Caco-2 (cell line): Measurements from ENCODE around the gene ZEB2. TPM values are rescaled to one million over a fixed set of nuclear protein-coding genes. Genes with fewer than 3 reads are reported as not detected.

ENCODE experiments used
- BruUV-seq: library from RNA; stranded (reverse); fragments of 400-500 nt; replicated peaks from 2 replicates; lab custom pipeline; 2021; lab: Mats Ljungman, UMichigan
- CTCF ChIA-PET: fragments of 300-600 bp; sonication (Branson Sonifier 250); formaldehyde crosslinking; loops from one replicate; lab custom pipeline; 2022; ENCODE audit warnings: antibody characterized with exemption; lab: Charles Lee
- POLR2A ChIA-PET: fragments of 300-600 bp; sonication (Branson Sonifier 250); formaldehyde crosslinking; loops from one replicate; lab custom pipeline; 2022; ENCODE audit warnings: antibody characterized with exemption; lab: Charles Lee
- DNase-seq, 2 experiments: peaks; one replicate each; pipeline versions ENCODE4 v3.0.0 to v3.0.0-alpha.2; 2020 to 2022
- H3K27me3 ChIP-seq: replicated peaks from 2 replicates; pipeline ENCODE4 v1.6.0; 2011; ENCODE audit warnings: low read length; ENCODE audit not compliant: control insufficient read depth, insufficient read depth
- H3K36me3 ChIP-seq: 2 replicates; pipeline ENCODE4 v1.5.1; 2011; ENCODE audit warnings: low read length; ENCODE audit not compliant: control insufficient read depth, insufficient read depth
- H3K4me1 ChIP-seq: fragments of 250-450 bp; sonication (Bioruptor Pico); 2 replicates; pipeline ENCODE4 v1.5.1; 2020; ENCODE audit warnings: mild to moderate bottlenecking
- H3K4me3 ChIP-seq: 2 replicates; pipeline ENCODE4 v1.5.1; 2011; ENCODE audit warnings: low read depth, mild to moderate bottlenecking, control low read depth, low read length
- H3K9me3 ChIP-seq: fragments of 250-450 bp; sonication (Bioruptor Pico); 2 replicates; pipeline ENCODE4 v1.5.1; 2020; ENCODE audit warnings: mild to moderate bottlenecking, moderate library complexity
- H3K27ac Mint-ChIP-seq: one replicate; pipeline ENCODE4 v1.8.0; 2022; ENCODE audit warnings: mixed read lengths; ENCODE audit not compliant: unreplicated experiment
- H3K27me3 Mint-ChIP-seq: one replicate; pipeline ENCODE4 v1.8.0; 2022; ENCODE audit warnings: mixed read lengths; ENCODE audit not compliant: insufficient read depth, unreplicated experiment
- H3K36me3 Mint-ChIP-seq: one replicate; pipeline ENCODE4 v1.8.0; 2022; ENCODE audit warnings: mild to moderate bottlenecking, mixed read lengths; ENCODE audit not compliant: insufficient read depth, unreplicated experiment
- H3K4me1 Mint-ChIP-seq: one replicate; pipeline ENCODE4 v1.8.0; 2022; ENCODE audit warnings: low read depth, mixed read lengths; ENCODE audit not compliant: unreplicated experiment
- H3K4me3 Mint-ChIP-seq: one replicate; pipeline ENCODE4 v1.8.0; 2022; ENCODE audit warnings: mild to moderate bottlenecking, moderate library complexity, mixed read lengths; ENCODE audit not compliant: unreplicated experiment
- H3K9me3 Mint-ChIP-seq: one replicate; pipeline ENCODE4 v1.8.0; 2022; ENCODE audit warnings: mixed read lengths; ENCODE audit not compliant: unreplicated experiment
- CTCF ChIP-seq, 2 experiments: fragments of 200-600 bp in 1 of 2; IDR thresholded peaks; 1 replicate in 1 of 2; 2 replicates in 1 of 2; pipeline versions ENCODE4 v1.5.1 to v1.8.0; 2011 to 2022; ENCODE audit warnings: antibody characterized with exemption in 1 of 2, control low read depth in 1 of 2, inconsistent platforms in 1 of 2, low read depth in 1 of 2, low read length in 1 of 2, mild to moderate bottlenecking in 1 of 2, moderate library complexity in 1 of 2; ENCODE audit not compliant: insufficient read depth in 1 of 2, severe bottlenecking in 1 of 2, unreplicated experiment in 1 of 2
- intact Hi-C: fragments of 100-400 bp; cut with micrococcal nuclease; formaldehyde crosslinking; loops from one replicate; pipeline ENCODE4 v1.10.0; 2022; ENCODE audit not compliant: unreplicated experiment
- total RNA-seq: library from RNA; stranded (reverse); gene quantifications from 2 replicates; pipeline ENCODE4 v1.2.3, GENCODE V29; 2022

ZEB2 gene
- total RNA-seq, 1 experiment from 2014 or later = not detected

DNA sequence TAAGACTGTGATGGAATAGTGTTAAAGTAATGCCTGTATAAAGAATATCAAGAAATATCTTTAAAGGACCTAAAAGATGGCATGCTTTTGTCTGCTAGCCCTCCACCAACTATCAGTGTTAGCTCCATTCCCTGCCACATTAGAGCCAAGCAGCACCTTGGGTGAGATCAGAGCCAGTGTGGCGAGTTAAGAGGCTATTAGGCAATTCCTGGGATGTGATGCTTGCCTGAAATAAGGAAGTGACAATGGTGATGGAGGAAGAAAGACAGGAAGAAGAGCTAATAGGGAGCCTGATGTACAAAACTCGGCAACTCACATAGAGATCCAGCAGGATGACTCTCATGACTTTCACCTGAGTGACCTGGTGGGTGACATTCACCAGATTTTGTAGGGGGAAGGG is 143.5 kb downstream of the ZEB2 start:
- ChIA-PET POLR2A (no interaction called here), CTCF (no interaction called here)
- Mint-ChIP-seq H3K9me3 (no peaks in the 10 kb centered on the region), H3K4me1 (peaks cover 5% of the 10 kb centered on the region), H3K27ac (no peak overlapping the region), H3K36me3 (no peaks in the 10 kb centered on the region), H3K27me3 (peaks cover 14% of the 10 kb centered on the region), H3K4me3 (no peak overlapping the region)
- intact Hi-C loops = no loop called here
- H3K4me3 ChIP-seq = no peak overlapping the region
- no peak for TF ChIP-seq CTCF (IDR thresholded peaks at IDR 0.05; ENCODE audit: insufficient read depth in 1 of 2, low read depth in 1 of 2, low read length in 1 of 2, severe bottlenecking in 1 of 2, unreplicated experiment in 1 of 2)
- H3K36me3 ChIP-seq = no peaks in the 10 kb centered on the region
- H3K9me3 ChIP-seq = no peaks in the 10 kb centered on the region
- H3K27me3 ChIP-seq = no peaks in the 10 kb centered on the region; the same call in 1 of the 2 replicates
- DNase-seq = no peak
- peaks cover 4% of the 10 kb centered on the region; the same call in 1 of the 2 replicates for H3K4me1 ChIP-seq
- BruUV-seq = no TSS peak

DNA sequence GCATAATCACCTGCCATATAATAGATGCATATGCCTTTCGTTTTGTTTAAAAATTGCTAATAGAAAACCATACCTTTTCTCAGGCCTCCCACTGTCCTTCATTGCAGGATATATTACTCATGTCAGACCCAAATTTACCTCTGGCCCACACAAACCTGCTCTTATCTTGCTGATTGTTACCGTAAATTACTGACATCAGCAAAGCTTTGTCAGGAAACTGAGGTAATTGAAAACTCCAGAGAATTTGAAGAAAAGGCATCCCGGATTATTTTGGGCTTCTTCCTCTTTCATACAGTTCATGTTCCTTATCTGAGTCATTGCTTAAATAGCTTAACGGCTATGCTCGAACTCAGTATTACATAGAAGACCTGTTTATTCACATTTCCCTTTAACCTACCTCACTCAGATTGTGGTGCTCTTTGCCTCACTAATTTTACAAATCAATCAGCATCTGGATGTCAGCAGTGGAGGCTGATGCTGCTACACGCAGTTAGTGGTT is 145.7 kb downstream of the ZEB2 start:
- CTCF ChIA-PET = no interaction called here
- Mint-ChIP-seq H3K27me3 (peaks cover 10% of the 10 kb centered on the region), H3K4me1 (peaks cover 14% of the 10 kb centered on the region), H3K4me3 (no peak overlapping the region), H3K36me3 (no peaks in the 10 kb centered on the region), H3K9me3 (no peaks in the 10 kb centered on the region), H3K27ac (no peak overlapping the region)
- H3K27me3 ChIP-seq = no peaks in the 10 kb centered on the region
- POLR2A ChIA-PET = no interaction called here
- no peaks in the 10 kb centered on the region; the same call in 1 of the 2 replicates for H3K9me3 ChIP-seq
- H3K4me3 ChIP-seq = no peak overlapping the region
- no peak for DNase-seq
- no peak for TF ChIP-seq CTCF (IDR thresholded peaks at IDR 0.05; ENCODE audit: insufficient read depth in 1 of 2, low read depth in 1 of 2, low read length in 1 of 2, severe bottlenecking in 1 of 2, unreplicated experiment in 1 of 2)
- no peaks in the 10 kb centered on the region for H3K36me3 ChIP-seq
- intact Hi-C loops = no loop called here
- no TSS peak for BruUV-seq
- H3K4me1 ChIP-seq = peaks cover 18% of the 10 kb centered on the region; the same call in 1 of the 2 replicates

DNA sequence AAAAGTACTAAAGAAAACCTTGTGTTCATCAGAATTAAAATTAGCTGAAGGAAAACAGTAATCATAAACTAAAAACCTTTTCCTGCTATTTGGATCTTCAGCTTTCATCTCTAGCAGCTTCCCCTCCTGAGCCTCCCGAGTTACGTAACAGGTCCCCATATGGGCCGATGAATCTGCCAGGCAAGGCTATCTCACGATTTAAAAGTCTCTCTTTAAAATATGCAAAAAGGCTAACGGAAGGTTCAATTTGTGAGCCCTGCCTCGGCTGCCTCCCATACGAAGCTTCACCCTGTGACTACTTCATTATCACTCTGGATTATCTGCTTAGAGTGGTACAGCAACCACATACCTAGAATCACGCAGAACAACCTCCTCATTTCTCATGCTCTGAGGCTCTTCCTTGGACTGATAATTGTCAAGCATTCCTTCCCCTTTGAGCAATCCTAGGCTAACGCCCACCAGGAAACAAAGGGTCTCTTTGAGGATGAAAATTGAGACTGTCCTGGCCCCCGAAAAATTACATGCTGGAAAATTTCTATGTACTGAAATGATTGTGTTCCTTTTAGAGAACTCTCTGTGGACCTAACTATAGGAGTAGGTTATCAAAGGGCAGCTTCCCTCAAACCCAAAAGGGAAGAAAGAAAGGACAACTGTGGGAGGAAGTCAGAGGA is 147.4 kb downstream of the ZEB2 start:
- intact Hi-C loops = no loop called here
- Mint-ChIP-seq H3K27ac (no peak overlapping the region), H3K9me3 (no peaks in the 10 kb centered on the region), H3K27me3 (peaks cover 7% of the 10 kb centered on the region), H3K4me1 (peaks cover 14% of the 10 kb centered on the region), H3K4me3 (no peak overlapping the region), H3K36me3 (no peaks in the 10 kb centered on the region)
- Histone ChIP-seq H3K9me3 (no peaks in the 10 kb centered on the region; the same call in 1 of the 2 replicates), H3K4me3 (no peak overlapping the region), H3K27me3 (no peaks in the 10 kb centered on the region), H3K36me3 (no peaks in the 10 kb centered on the region), H3K4me1 (peaks cover 18% of the 10 kb centered on the region; the same call in 1 of the 2 replicates)
- BruUV-seq = no TSS peak
- POLR2A ChIA-PET = no interaction called here
- CTCF ChIA-PET = no interaction called here
- no peak for TF ChIP-seq CTCF (IDR thresholded peaks at IDR 0.05; ENCODE audit: insufficient read depth in 1 of 2, low read depth in 1 of 2, low read length in 1 of 2, severe bottlenecking in 1 of 2, unreplicated experiment in 1 of 2)
- DNase-seq = no peak
